Activated CD4-positive, alpha-beta T cell treated with anti-CD3 and anti-CD28 coated beads for 36 hours (primary cell): ENCODE results near the gene TIMM9. TPM values are rescaled to one million over a fixed set of nuclear protein-coding genes. Genes with fewer than 3 reads are reported as not detected.
"Not testable (repeated sequence)": the region's sequence is repeated elsewhere in the genome, so short reads cannot be mapped to it uniquely, and the experiment has no call there.

ENCODE experiments used
- ATAC-seq: fragments of 200-7000 bp; cut with Tn5 transposase; one replicate; pipeline ENCODE4 v1.10.0; 2021; ENCODE audit warnings: mild to moderate bottlenecking, moderate library complexity
- CTCF ChIA-PET: fragments of 350-600 bp; sonication (Branson Sonifier 250); formaldehyde crosslinking; loops from one replicate; lab custom pipeline; 2021; ENCODE audit warnings: antibody characterized with exemption; lab: Charles Lee
- POLR2A ChIA-PET: fragments of 350-600 bp; sonication (Branson Sonifier 250); formaldehyde crosslinking; loops from one replicate; lab custom pipeline; 2021; ENCODE audit warnings: antibody characterized with exemption, inconsistent platforms; lab: Charles Lee
- DNase-seq: peaks from one replicate; pipeline ENCODE4 v3.0.0-alpha.2; 2020
- H3K27ac Mint-ChIP-seq: one replicate; pipeline ENCODE4 v1.8.0; 2021; ENCODE audit warnings: mixed read lengths
- H3K27me3 Mint-ChIP-seq: one replicate; pipeline ENCODE4 v1.8.0; 2021; ENCODE audit warnings: mixed read lengths
- H3K36me3 Mint-ChIP-seq: one replicate; pipeline ENCODE4 v1.8.0; 2021; ENCODE audit warnings: low read depth, mixed read lengths
- H3K4me1 Mint-ChIP-seq: one replicate; pipeline ENCODE4 v1.8.0; 2021; ENCODE audit warnings: mixed read lengths
- H3K4me3 Mint-ChIP-seq: one replicate; pipeline ENCODE4 v1.8.0; 2021; ENCODE audit warnings: mild to moderate bottlenecking, moderate library complexity, mixed read lengths
- H3K9me3 Mint-ChIP-seq: one replicate; pipeline ENCODE4 v1.8.0; 2021; ENCODE audit warnings: low read depth, mixed read lengths
- intact Hi-C, 2 experiments: fragments of 100-400 bp; cut with DNase I in 1 of 2; cut with micrococcal nuclease in 1 of 2; formaldehyde crosslinking; loops; one replicate each; pipeline versions ENCODE4 v1.14.2 to v1.15.1; 2022 to 2024; cut with DNase I, micrococcal nuclease
- total RNA-seq, 2 experiments: library from RNA; stranded (reverse); gene quantifications; one replicate each; pipeline ENCODE4 v1.2.3, GENCODE V29; 2021

TIMM9 gene
- total RNA-seq, 2 experiments from 2014 or later, result 72.6 to 109 TPM

DNA sequence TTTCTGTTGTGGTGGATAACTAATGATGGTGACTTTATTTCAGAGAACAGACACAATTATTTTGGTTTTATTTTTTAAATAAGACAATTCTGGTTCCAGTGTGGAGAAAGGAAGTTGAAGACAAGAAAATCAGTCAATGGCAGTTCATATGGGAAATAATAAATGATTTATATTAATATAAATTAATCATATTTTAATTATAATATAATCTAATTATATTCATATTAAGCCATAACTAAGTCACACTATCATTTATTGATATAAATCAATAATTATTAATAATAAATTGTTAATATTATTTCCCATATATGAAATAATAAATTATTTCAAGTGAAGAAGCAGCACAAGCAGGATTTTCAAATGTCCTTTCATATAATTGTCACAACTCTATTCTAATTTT, 28.8 kb downstream of the TIMM9 start:
- Mint-ChIP-seq H3K27ac (no peak overlapping the region), H3K27me3 (no peaks in the 10 kb centered on the region), H3K36me3 (peaks cover 17% of the 10 kb centered on the region), H3K9me3 (no peaks in the 10 kb centered on the region), H3K4me1 (peaks cover 10% of the 10 kb centered on the region), H3K4me3 (no peak overlapping the region)
- POLR2A ChIA-PET, result interaction anchor here (0.6 kb wide), 1 partner anchor 39 kb away, joined by 3 read pairs; no protein-coding TSS in a partner anchor
- CTCF ChIA-PET, result no interaction called here
- intact Hi-C loops, result no loop called here
- ATAC-seq, result no peak
- DNase-seq, result no peak

DNA sequence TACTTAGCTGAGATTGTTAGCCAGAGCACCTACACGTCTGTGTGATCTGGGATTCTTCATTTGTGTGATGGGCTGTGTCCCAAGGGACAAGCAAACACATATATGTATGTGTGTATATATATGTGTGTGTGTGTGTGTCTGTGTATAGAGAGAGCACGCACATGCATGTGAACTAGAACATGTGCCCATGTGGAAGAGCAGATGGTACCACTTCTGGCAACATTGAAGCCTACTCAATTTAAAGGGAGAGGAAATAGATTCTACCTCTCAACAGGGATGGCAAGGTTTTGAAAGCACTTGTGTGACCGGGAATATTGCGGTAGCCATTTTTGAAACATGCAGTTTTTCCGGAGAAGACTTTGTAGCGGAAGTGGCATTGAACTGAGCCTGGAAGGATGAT, 30.2 kb downstream of the TIMM9 start:
- H3K27ac Mint-ChIP-seq, result no peak overlapping the region
- peaks cover 15% of the 10 kb centered on the region for H3K36me3 Mint-ChIP-seq
- POLR2A ChIA-PET, result no interaction called here
- peaks cover 10% of the 10 kb centered on the region for H3K4me1 Mint-ChIP-seq
- CTCF ChIA-PET, result interaction anchor here (1.0 to 2.5 kb wide), 2 partner anchors 30 to 71 kb away, joined by 3 to 10 read pairs; partner anchors contain the start of genes KIAA0586 and TIMM9
- H3K4me3 Mint-ChIP-seq, result no peak overlapping the region
- H3K27me3 Mint-ChIP-seq, result no peaks in the 10 kb centered on the region
- intact Hi-C loops, result loop anchor here in 1 of 2 experiments (2.0 kb wide), 1 partner anchor 30 kb away; the partner anchor contains the start of genes KIAA0586 and TIMM9
- H3K9me3 Mint-ChIP-seq, result no peaks in the 10 kb centered on the region
- DNase-seq (no peak), ATAC-seq (no peak)

DNA sequence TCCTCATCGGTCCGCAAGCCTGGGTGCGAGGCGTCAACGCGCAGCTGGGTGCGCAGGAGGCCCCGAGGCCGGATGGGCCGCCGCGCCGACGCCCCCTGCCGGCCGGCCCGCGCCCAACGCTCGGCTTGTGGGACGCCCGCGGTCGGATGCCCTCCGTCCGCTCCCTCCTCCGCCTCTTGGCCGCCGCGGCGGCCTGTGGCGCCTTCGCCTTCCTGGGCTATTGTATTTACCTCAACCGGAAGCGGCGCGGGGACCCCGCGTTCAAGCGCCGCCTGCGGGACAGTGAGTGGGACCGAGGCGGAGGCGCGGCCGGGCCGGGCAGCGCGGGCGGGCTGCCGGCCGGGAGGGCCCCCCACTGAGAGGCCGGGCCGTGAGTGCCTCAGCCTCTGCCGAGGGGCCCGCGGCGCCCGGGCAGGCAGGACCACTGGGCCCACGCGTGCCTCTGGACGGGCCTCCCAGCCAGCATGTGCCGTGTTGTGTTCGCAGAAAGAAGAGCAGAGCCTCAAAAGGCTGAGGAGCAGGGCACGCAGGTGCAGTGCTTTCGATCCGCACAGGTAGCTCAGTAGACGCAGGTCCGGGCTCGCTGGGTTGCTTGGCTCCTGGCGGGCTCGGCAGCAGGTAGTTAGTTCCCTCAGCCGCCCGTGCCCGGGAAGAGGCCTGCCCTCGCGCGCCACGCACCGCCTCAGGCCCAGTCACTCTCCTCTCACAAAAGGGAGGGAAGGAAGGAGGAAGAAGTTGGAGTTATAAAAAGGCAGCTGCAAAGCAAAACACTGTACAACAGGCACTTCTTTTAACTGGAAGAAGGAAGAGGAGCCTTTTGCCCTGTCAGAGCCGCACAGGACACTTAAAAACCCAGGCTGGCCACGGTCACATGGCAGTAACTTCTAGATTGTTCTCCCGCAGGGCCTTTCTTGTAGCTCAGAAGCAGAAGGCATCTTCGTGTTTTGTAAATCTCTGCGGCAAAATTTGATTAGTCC, 31.2 kb downstream of the TIMM9 start, which contains the start of gene TOMM20L:
TSS of gene TOMM20L (plus strand) at position 119 of the 977 bp plus-strand sequence. CDS start at position 147, 28 bp downstream.
- peak; percentile 92 for ATAC-seq
- intact Hi-C loops, result loop anchor here (1.0 to 2.0 kb wide), 2 partner anchors 31 to 288 kb away; partner anchors contain the start of genes KIAA0586 (in 1 of the 2) and TIMM9 (in 1 of the 2)
- Mint-ChIP-seq H3K27ac (peak within 1 kb of the TSS; percentile 70), H3K9me3 (no peaks in the 10 kb centered on the region), H3K36me3 (peaks cover 11% of the 10 kb centered on the region), H3K4me1 (peaks cover 12% of the 10 kb centered on the region), H3K27me3 (no peaks in the 10 kb centered on the region), H3K4me3 (peak within 1 kb of the TSS; percentile 60)
- DNase-seq, result peak; percentile 82
- CTCF ChIA-PET, result interaction anchor here (0.6 to 2.7 kb wide), 15 partner anchors 10 to 288 kb away, joined by 3 to 12 read pairs (median 4); partner anchors contain the start of genes ARID4A, KIAA0586, PSMA3 and TIMM9
- POLR2A ChIA-PET, result no interaction called here

DNA sequence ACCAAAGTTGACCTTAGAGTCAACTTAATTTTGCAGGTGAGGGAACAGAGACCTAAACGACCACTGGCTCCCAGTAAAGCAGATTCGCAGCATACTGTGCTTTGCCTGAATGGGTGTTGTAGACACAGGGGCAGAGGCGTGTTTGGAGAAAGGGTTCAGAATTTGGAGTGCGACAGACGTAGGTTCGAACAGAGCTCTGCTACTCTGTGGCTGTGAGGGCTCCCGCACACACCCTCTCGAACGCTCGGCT, 31.8 kb downstream of the TIMM9 start:
- H3K27me3 Mint-ChIP-seq, result no peaks in the 10 kb centered on the region
- H3K36me3 Mint-ChIP-seq, result peaks cover 11% of the 10 kb centered on the region
- ChIA-PET POLR2A (no interaction called here), CTCF (interaction anchor here (0.6 to 2.7 kb wide), 13 partner anchors 11 to 287 kb away, joined by 3 to 12 read pairs (median 5); partner anchors contain the start of genes ARID4A, KIAA0586, PSMA3 and TIMM9)
- H3K27ac Mint-ChIP-seq, result peak overlapping the region; percentile 70
- H3K9me3 Mint-ChIP-seq, result no peaks in the 10 kb centered on the region
- intact Hi-C loops, result loop anchor here (1.0 kb wide), 1 partner anchor 287 kb away; no protein-coding TSS in a partner anchor
- ATAC-seq (no peak), DNase-seq (no peak)
- H3K4me3 Mint-ChIP-seq, result peak overlapping the region; percentile 60
- peaks cover 14% of the 10 kb centered on the region for H3K4me1 Mint-ChIP-seq

DNA sequence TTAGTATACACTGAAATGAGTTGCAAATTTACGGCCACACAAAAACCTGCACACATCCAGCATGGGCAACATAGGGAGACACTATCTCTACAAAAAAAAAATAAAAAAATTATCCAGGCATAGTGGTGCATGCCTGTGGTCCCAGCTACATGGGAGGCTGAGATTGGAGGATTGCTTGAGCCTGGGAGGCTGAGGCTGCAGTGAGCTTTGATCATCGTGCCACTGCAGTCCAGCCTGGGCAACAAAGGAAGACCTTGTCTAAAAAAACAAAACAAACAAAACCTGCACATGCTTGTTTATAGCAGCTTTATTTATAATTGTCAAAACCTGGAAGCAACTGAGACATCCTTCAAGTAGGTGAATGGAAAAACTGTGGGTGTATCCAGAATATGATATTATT, 36.5 kb downstream of the TIMM9 start:
- ChIA-PET CTCF (no interaction called here), POLR2A (no interaction called here)
- H3K27ac Mint-ChIP-seq, result no peak overlapping the region
- peaks cover 8% of the 10 kb centered on the region for H3K4me1 Mint-ChIP-seq
- H3K4me3 Mint-ChIP-seq, result no peak overlapping the region
- H3K9me3 Mint-ChIP-seq, result peaks cover 1% of the 10 kb centered on the region
- no peak for DNase-seq
- intact Hi-C loops, result no loop called here
- H3K27me3 Mint-ChIP-seq, result no peaks in the 10 kb centered on the region
- no peaks in the 10 kb centered on the region for H3K36me3 Mint-ChIP-seq
- no peak for ATAC-seq

DNA sequence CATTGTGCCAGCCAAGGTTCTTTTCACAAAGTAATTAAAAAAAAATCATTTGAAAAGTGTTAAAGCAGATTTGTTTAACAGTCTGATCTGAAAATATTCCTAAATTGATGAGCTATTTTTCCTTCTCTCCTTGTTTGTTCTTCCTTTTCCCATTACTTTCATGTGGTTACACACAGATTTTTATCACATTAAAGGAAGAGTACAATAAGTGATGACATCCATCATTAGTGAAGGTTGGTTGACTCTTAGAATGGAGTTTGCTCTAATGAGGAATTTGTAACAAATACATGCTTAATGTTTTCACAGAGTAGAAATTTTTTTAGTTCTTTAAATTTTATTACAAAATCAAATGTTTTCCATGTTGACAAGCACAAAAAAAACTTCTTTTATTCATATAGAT, 50.5 kb downstream of the TIMM9 start:
- no peak for ATAC-seq
- no peak for DNase-seq
- intact Hi-C loops, result no loop called here
- no peaks in the 10 kb centered on the region for H3K27me3 Mint-ChIP-seq
- POLR2A ChIA-PET, result no interaction called here
- no peak overlapping the region for H3K27ac Mint-ChIP-seq
- CTCF ChIA-PET, result interaction anchor here (0.6 to 1.4 kb wide), 3 partner anchors 18 to 817 kb away, joined by 3 read pairs; no protein-coding TSS in a partner anchor
- H3K4me3 Mint-ChIP-seq, result no peak overlapping the region
- H3K9me3 Mint-ChIP-seq, result no peaks in the 10 kb centered on the region
- peaks cover 31% of the 10 kb centered on the region for H3K36me3 Mint-ChIP-seq
- H3K4me1 Mint-ChIP-seq, result no peaks in the 10 kb centered on the region

DNA sequence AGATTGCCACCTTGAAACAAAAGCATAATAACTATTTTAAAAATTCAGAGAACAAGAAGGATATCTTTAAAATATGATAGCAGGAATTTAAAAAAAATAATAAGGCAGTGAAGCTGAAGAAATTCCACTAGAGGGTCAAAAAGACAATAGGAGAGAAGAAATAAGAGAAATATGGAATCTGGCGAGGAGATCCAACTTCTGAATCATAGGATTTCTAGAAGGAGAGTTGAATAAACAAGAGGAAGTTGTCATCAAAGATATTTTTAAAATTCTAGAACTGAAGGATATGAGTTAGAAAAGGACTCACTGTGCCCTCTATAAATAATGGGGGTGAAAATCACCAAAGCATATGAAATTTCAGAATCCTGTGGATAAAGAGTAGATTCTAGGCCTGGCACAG, 58.4 kb downstream of the TIMM9 start:
- no peak for ATAC-seq
- Mint-ChIP-seq H3K4me3 (no peak overlapping the region), H3K27me3 (no peaks in the 10 kb centered on the region), H3K36me3 (peaks cover 37% of the 10 kb centered on the region), H3K27ac (no peak overlapping the region), H3K9me3 (no peaks in the 10 kb centered on the region), H3K4me1 (peaks cover 8% of the 10 kb centered on the region)
- CTCF ChIA-PET, result no interaction called here
- DNase-seq, result no peak
- POLR2A ChIA-PET, result no interaction called here
- intact Hi-C loops, result no loop called here

DNA sequence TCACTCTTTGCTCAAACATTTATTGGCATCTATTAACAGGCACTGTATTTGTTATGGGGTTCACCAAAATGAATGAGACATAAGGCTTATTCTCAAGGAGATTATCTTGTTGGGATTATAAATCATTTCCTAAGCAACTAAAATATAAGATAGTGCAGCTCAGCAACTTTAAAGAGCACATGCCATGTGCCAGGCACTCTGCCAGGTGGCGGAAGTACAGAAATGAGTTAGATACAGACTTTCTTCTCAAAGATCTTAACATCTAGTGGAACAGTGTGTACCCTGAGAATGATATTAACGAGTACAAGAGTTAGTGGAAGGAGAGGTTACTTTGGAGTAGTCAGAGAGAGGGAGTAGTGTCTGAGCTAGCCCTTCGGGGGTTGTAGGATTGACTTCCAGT, 60.0 kb downstream of the TIMM9 start:
- DNase-seq (no peak), ATAC-seq (no peak)
- H3K4me3 Mint-ChIP-seq, result no peak overlapping the region
- H3K36me3 Mint-ChIP-seq, result peaks cover 36% of the 10 kb centered on the region
- H3K4me1 Mint-ChIP-seq, result peaks cover 8% of the 10 kb centered on the region
- intact Hi-C loops, result no loop called here
- no peak overlapping the region for H3K27ac Mint-ChIP-seq
- POLR2A ChIA-PET, result no interaction called here
- H3K9me3 Mint-ChIP-seq, result no peaks in the 10 kb centered on the region
- CTCF ChIA-PET, result no interaction called here
- no peaks in the 10 kb centered on the region for H3K27me3 Mint-ChIP-seq

DNA sequence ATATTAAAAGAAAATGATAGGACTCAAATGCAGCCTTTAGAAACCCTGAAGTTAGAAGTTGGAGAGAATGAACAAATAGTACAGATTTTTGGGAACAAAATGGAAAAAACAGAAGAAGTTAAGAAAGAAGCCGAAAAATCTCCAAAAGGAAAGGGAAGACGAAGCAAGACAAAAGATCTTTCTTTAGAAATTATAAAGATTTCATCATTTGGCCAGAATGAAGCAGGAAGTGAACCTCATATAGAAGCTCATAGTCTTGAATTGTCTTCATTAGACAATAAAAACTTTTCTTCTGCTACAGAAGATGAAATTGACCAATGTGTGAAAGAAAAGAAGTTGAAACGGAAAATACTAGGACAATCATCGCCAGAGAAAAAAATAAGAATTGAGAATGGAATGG, 63.0 kb downstream of the TIMM9 start:
- ChIA-PET CTCF (interaction anchor here (0.7 to 1.3 kb wide), 3 partner anchors 12 to 247 kb away, joined by 3 read pairs; no protein-coding TSS in a partner anchor), POLR2A (no interaction called here)
- intact Hi-C loops, result no loop called here
- ATAC-seq, result no peak
- Mint-ChIP-seq H3K9me3 (no peaks in the 10 kb centered on the region), H3K27ac (no peak overlapping the region), H3K36me3 (peaks cover 35% of the 10 kb centered on the region), H3K4me3 (no peak overlapping the region), H3K27me3 (no peaks in the 10 kb centered on the region), H3K4me1 (peaks cover 8% of the 10 kb centered on the region)
- no peak for DNase-seq

DNA sequence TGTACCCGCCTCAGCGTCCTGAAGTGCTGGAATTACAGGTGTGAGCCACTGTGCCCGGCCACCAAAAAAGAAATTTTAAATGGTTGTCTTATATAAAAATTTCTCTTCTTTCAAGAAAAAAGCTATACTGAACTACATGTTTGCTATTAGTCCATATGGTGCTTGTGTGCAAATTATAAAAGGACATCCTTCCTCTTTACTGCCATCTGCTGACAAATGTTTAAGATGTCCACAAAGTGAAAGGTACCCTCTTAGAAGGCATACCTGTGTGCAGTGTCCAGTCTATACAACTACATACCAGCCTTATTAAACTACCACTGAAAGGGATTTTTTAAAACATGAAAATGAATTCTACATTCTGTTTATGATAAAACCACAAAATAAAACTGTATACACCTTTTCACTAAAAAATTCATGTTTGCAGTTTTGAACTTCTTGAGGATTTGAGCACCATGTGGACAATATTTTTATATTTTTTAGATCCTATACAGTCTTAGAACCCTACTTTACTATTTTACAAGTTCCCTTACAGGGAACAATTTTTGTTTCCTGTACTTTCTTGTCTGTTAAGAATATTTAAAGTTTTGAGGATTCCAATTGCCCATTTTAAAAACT, 64.4 kb downstream of the TIMM9 start:
- no peaks in the 10 kb centered on the region for H3K9me3 Mint-ChIP-seq
- DNase-seq, result no peak
- H3K4me1 Mint-ChIP-seq, result peaks cover 8% of the 10 kb centered on the region
- peak; percentile 63 for ATAC-seq
- peaks cover 30% of the 10 kb centered on the region for H3K36me3 Mint-ChIP-seq
- POLR2A ChIA-PET, result no interaction called here
- intact Hi-C loops, result loop anchor here (1.0 to 2.0 kb wide), 2 partner anchors 254 to 255 kb away; no protein-coding TSS in a partner anchor
- CTCF ChIA-PET, result no interaction called here
- H3K27me3 Mint-ChIP-seq, result no peaks in the 10 kb centered on the region
- no peak overlapping the region for H3K27ac Mint-ChIP-seq
- H3K4me3 Mint-ChIP-seq, result no peak overlapping the region

DNA sequence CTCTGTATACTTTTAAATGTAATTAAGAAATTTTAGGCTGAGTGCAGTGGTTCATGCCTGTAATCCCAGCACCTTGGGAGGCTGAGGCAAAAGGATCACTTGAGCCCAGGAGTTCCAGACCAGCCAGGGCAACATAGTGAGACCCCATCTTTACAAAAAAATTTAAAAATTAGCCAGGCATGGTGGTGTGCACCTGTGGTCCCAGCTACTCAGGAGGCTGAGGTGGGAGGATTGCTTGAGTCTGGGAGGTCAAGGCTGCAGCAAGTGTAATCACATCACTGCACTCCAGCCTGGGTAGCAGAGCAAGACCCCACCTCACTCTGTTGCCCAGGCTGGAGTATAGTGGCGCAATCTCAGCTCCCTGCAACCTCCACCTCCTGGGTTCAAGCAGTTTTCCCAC, 65.1 kb downstream of the TIMM9 start:
- H3K27me3 Mint-ChIP-seq, H3K4me1 Mint-ChIP-seq, ATAC-seq, H3K27ac Mint-ChIP-seq, DNase-seq, CTCF ChIA-PET, H3K4me3 Mint-ChIP-seq, H3K9me3 Mint-ChIP-seq, POLR2A ChIA-PET: not testable (repeated sequence)
- H3K36me3 Mint-ChIP-seq, result peaks cover 27% of the 10 kb centered on the region
- intact Hi-C loops, result loop anchor here (1.0 to 2.0 kb wide), 2 partner anchors 253 to 254 kb away; no protein-coding TSS in a partner anchor
